A549 (cell line): ENCODE data around the gene BASP1. TPM values are rescaled to one million over a fixed set of nuclear protein-coding genes. Genes with fewer than 3 reads are reported as not detected.

Experiments
- ATAC-seq, 2 experiments: fragments of 200-7000 bp in 1 of 2; fragments of >200 bp in 1 of 2; cut with Nextera tagmentation in 1 of 2; cut with Tn5 transposase in 1 of 2; 3 replicates each; pipeline versions ENCODE4 v1.8.0 to v1.9.1; 2018 to 2020; ENCODE audit warnings: mild to moderate bottlenecking in 1 of 2, moderate library complexity in 1 of 2
- CTCF ChIA-PET: fragments of 300-600 bp; sonication (Branson Sonifier 250); formaldehyde crosslinking; extraction: SDS; loops from one replicate; lab custom pipeline; 2021; ENCODE audit warnings: antibody characterized with exemption, inconsistent platforms; lab: Yijun Ruan, JAX
- POLR2A ChIA-PET: fragments of 350-600 bp; formaldehyde crosslinking; extraction: SDS; loops from one replicate; lab custom pipeline; 2021; ENCODE audit warnings: antibody characterized with exemption, inconsistent platforms; lab: Yijun Ruan, JAX
- DNase-seq, 2 experiments: peaks; one replicate each; pipeline versions ENCODE4 v3.0.0 to v3.0.0-alpha.2; 2011 to 2016; ENCODE audit warnings: low read depth in 1 of 2, low spot score in 1 of 2
- FAIRE-seq: peaks from 2 replicates; lab custom pipeline; 2011; peaks lifted over from hg19 to GRCh38; lab: Jason Lieb, UNC
- H3K27ac ChIP-seq, 2 experiments: fragments of >200 bp; sonication (Bioruptor Twin); formaldehyde crosslinking; 3 replicates each; pipeline ENCODE4 v1.5.1; 2016 to 2017
- H3K4me1 ChIP-seq: fragments of >200 bp; sonication (Bioruptor Twin); formaldehyde crosslinking; 3 replicates; pipeline ENCODE4 v1.6.1; 2016
- H3K4me2 ChIP-seq: fragments of >200 bp; sonication (Bioruptor Twin); formaldehyde crosslinking; 3 replicates; pipeline ENCODE4 v1.6.1; 2016
- H3K4me3 ChIP-seq: fragments of >200 bp; sonication (Bioruptor Twin); formaldehyde crosslinking; 3 replicates; pipeline ENCODE4 v1.5.1; 2016
- H3K9me3 ChIP-seq: fragments of >200 bp; sonication (Bioruptor Twin); formaldehyde crosslinking; 3 replicates; pipeline ENCODE4 v1.6.1; 2016
- CHD2 ChIP-seq: fragments of 150-350 bp; IDR thresholded peaks from 2 replicates; pipeline ENCODE4 v1.6.1; 2014; ENCODE audit warnings: low read length; ENCODE audit not compliant: partially characterized antibody
- E2F6 ChIP-seq: IDR thresholded peaks from 2 replicates; pipeline ENCODE4 v1.6.1; 2012; ENCODE audit warnings: low read depth, borderline replicate concordance
- EP300 ChIP-seq, 2 experiments: fragments of >200 bp; sonication (Bioruptor Twin); formaldehyde crosslinking; IDR thresholded peaks; 2 replicates in 1 of 2; 3 replicates in 1 of 2; pipeline ENCODE4 v1.6.1; 2016 to 2017
- GATA3 ChIP-seq: IDR thresholded peaks from 2 replicates; pipeline ENCODE4 v1.6.1; 2012; ENCODE audit warnings: borderline replicate concordance
- HES2 ChIP-seq: fragments of >200 bp; sonication (Bioruptor Twin); formaldehyde crosslinking; IDR thresholded peaks from 2 replicates; pipeline ENCODE4 v1.6.1; 2016
- HMGXB4 ChIP-seq: fragments of 250-450 bp; sonication (Bioruptor Pico); IDR thresholded peaks from 2 replicates; pipeline ENCODE4 v1.5.0; 2021; ENCODE audit warnings: mild to moderate bottlenecking, moderate library complexity, borderline replicate concordance
- HOXA7 ChIP-seq: fragments of 250-450 bp; sonication (Bioruptor Pico); IDR thresholded peaks from 2 replicates; pipeline ENCODE4 v1.5.0; 2020; ENCODE audit warnings: mild to moderate bottlenecking, moderate library complexity
- HOXB13 ChIP-seq: fragments of 250-450 bp; sonication (Bioruptor Pico); IDR thresholded peaks from 2 replicates; pipeline ENCODE4 v1.5.0; 2020; ENCODE audit warnings: low read depth, mild to moderate bottlenecking, moderate library complexity
- KDM1A ChIP-seq: fragments of 200-600 bp; sonication (generic); IDR thresholded peaks from 2 replicates; pipeline ENCODE4 v1.6.1; 2016; ENCODE audit warnings: low read depth, mild to moderate bottlenecking
- MAFK ChIP-seq: fragments of 450-650 bp; IDR thresholded peaks from 2 replicates; pipeline ENCODE4 v1.6.1; 2014; ENCODE audit not compliant: partially characterized antibody
- PBX3 ChIP-seq: IDR thresholded peaks from 2 replicates; pipeline ENCODE4 v1.6.1; 2012
- POLR2A ChIP-seq: IDR thresholded peaks from 2 replicates; pipeline ENCODE4 v1.6.1; 2012; ENCODE audit warnings: mild to moderate bottlenecking, low read length
- POLR2AphosphoS2 ChIP-seq: conservative IDR thresholded peaks from 2 replicates; pipeline ENCODE4 v1.6.1; 2012; ENCODE audit warnings: low read length, improper control_type of control experiment, inconsistent platforms
- RCOR1 ChIP-seq: fragments of 150-350 bp; IDR thresholded peaks from 2 replicates; pipeline ENCODE4 v1.6.1; 2014; ENCODE audit warnings: antibody characterized with exemption, low read length, low read depth
- REST ChIP-seq: fragments of 200-600 bp; sonication (generic); IDR thresholded peaks from 2 replicates; pipeline ENCODE4 v1.6.1; 2016; ENCODE audit warnings: antibody characterized with exemption, mild to moderate bottlenecking, moderate library complexity
- ZC3H11A ChIP-seq: fragments of 450-650 bp; IDR thresholded peaks from 2 replicates; pipeline ENCODE4 v1.6.1; 2014; ENCODE audit warnings: antibody characterized with exemption, mild to moderate bottlenecking
- WGBS: methylation state at CpG from one replicate; pipeline ENCODE4 v1.1.6; 2017; ENCODE audit errors: missing lambda C conversion rate; 5-methylcytosine and 5-hydroxymethylcytosine counted together
- polyA plus RNA-seq, 4 experiments: library from polyadenylated mRNA; depleted of rRNA in 3 of 4; stranded (reverse); fragments of >200 nt; fragmentation: RNase III in 1 of 4; extraction: RNeasy Plus Mini Kit Qiagen cat#74134 plus additional on column Dnase treatment in 1 of 4; gene quantifications; 2 replicates in 3 of 4; 3 replicates in 1 of 4; pipeline ENCODE4 v1.2.3, GENCODE V29; 2011 to 2017

Gene BASP1
- polyA plus RNA-seq, 2 of the 4 experiments (the other 2 are of a cell fraction): 391 to 454 TPM

GRCh38 chr5:17275289-17276158 lies 58.1 kb downstream of the BASP1 start:
- TF ChIP-seq PBX3 (no peak), CHD2 (no peak), POLR2A (no peak), EP300 (IDR thresholded peaks at IDR 0.05) (no peak), E2F6 (no peak), GATA3 (no peak), HMGXB4 (CRISPR knock-in tag) (no peak), HOXA7 (CRISPR knock-in tag) (no peak), REST (no peak), ZC3H11A (no peak), HOXB13 (no peak), KDM1A (no peak), POLR2AphosphoS2 (no peak), MAFK (no peak)
- TF ChIP-seq, all 56 proteins: peak for 0
- H3K4me2 ChIP-seq: no peak overlapping the region
- ChIA-PET POLR2A (no interaction called here), CTCF (no interaction called here)
- H3K4me1 ChIP-seq: peaks cover 61% of the 10 kb centered on the region
- H3K4me3 ChIP-seq: no peak overlapping the region
- 95% methylated on average over 55 of the region's 57 CpGs for WGBS
- no peak for DNase-seq
- no peak for FAIRE-seq
- no peaks in the 10 kb centered on the region for H3K9me3 ChIP-seq
- H3K27ac ChIP-seq: peak overlapping the region in 1 of 2 experiments; percentile 8; a peak in 1 of 6 replicates
- no peak for ATAC-seq

GRCh38 chr5:17276445-17276844 lies 59.0 kb downstream of the BASP1 start:
- Histone ChIP-seq H3K4me1 (peaks cover 59% of the 10 kb centered on the region), H3K27ac (no peak overlapping the region), H3K4me3 (no peak overlapping the region), H3K4me2 (no peak overlapping the region), H3K9me3 (no peaks in the 10 kb centered on the region)
- no peak for FAIRE-seq
- DNase-seq: no peak
- WGBS: 85% methylated on average over 3 of the region's 3 CpGs
- ChIA-PET CTCF (no interaction called here), POLR2A (no interaction called here)
- ATAC-seq: no peak
- TF ChIP-seq RCOR1 (no peak), ZC3H11A (no peak), HES2 (no peak)
